B cell (primary cell): ENCODE measurements around the gene OR12D1. TPM values are rescaled to one million over a fixed set of nuclear protein-coding genes. Genes with fewer than 3 reads are reported as not detected.

Experiments
- ATAC-seq: fragments of 200-7000 bp; cut with Tn5 transposase; one replicate; pipeline ENCODE4 v1.10.0; 2021; ENCODE audit warnings: low read depth, mild to moderate bottlenecking, moderate number of reproducible peaks, moderate library complexity
- CTCF ChIA-PET: fragments of 350-600 bp; sonication (Branson Sonifier 250); formaldehyde crosslinking; loops from one replicate; lab custom pipeline; 2021; ENCODE audit warnings: antibody characterized with exemption, inconsistent platforms; lab: Charles Lee
- POLR2A ChIA-PET: fragments of 350-600 bp; sonication (Branson Sonifier 250); formaldehyde crosslinking; loops from one replicate; lab custom pipeline; 2021; ENCODE audit warnings: antibody characterized with exemption; lab: Charles Lee
- DNase-seq: peaks from one replicate; pipeline ENCODE4 v3.0.0; 2013
- H2AFZ ChIP-seq: 2 replicates; pipeline ENCODE4 v1.6.1; 2012; ENCODE audit warnings: mild to moderate bottlenecking, low read depth, low read length; ENCODE audit not compliant: insufficient read depth, poor library complexity, severe bottlenecking
- H3K27ac ChIP-seq, 2 donors: 1 replicate in 1 of 2; 2 replicates in 1 of 2; pipeline ENCODE4 v1.5.1; 2012 to 2013; ENCODE audit warnings: low read length in 2 of 2, mild to moderate bottlenecking in 2 of 2, moderate library complexity in 1 of 2
- H3K27me3 ChIP-seq, 4 experiments: fragments of 200-600 bp in 1 of 4; sonication (generic) in 1 of 4; replicated peaks in 1 of 4; 1 replicate in 2 of 4; 2 replicates in 2 of 4; pipeline versions ENCODE4 v1.6.1 to v1.7.0; 2013 to 2016; ENCODE audit warnings: low read length in 3 of 4, mild to moderate bottlenecking in 2 of 4, mixed read lengths in 1 of 4, moderate library complexity in 1 of 4; ENCODE audit not compliant: insufficient read depth in 4 of 4, control insufficient read depth in 3 of 4; ENCODE audit errors: control extremely low read depth in 1 of 4
- H3K36me3 ChIP-seq, 2 experiments: replicated peaks in 1 of 2; 1 replicate in 1 of 2; 2 replicates in 1 of 2; pipeline versions ENCODE4 v1.6.1 to v1.7.1; 2013; ENCODE audit warnings: low read length in 1 of 2; ENCODE audit not compliant: insufficient read depth in 2 of 2, control insufficient read depth in 1 of 2; ENCODE audit errors: control extremely low read depth in 1 of 2, extremely low read depth in 1 of 2
- H3K4me1 ChIP-seq, 2 donors: fragments of 200-600 bp in 1 of 2; sonication (generic) in 1 of 2; 1 replicate in 1 of 2; 2 replicates in 1 of 2; pipeline versions ENCODE4 v1.5.1 to v1.6.1; 2013 to 2017; ENCODE audit warnings: low read length in 2 of 2; ENCODE audit not compliant: control insufficient read depth in 2 of 2, insufficient read depth in 2 of 2
- H3K4me2 ChIP-seq: replicated peaks from 2 replicates; pipeline ENCODE3; 2012; ENCODE audit warnings: mild to moderate bottlenecking, low read depth, low read length; ENCODE audit not compliant: poor library complexity, severe bottlenecking
- H3K4me3 ChIP-seq, 5 experiments: fragments of 200-600 bp in 1 of 5; sonication (generic) in 1 of 5; 1 replicate in 3 of 5; 2 replicates in 2 of 5; pipeline versions ENCODE4 v1.5.1 to v1.7.0; 2011 to 2016; ENCODE audit warnings: low read length in 4 of 5, mild to moderate bottlenecking in 4 of 5, low read depth in 2 of 5, control low read depth in 1 of 5, moderate library complexity in 1 of 5; ENCODE audit not compliant: insufficient read depth in 1 of 5; ENCODE audit errors: control extremely low read depth in 1 of 5, extremely low read depth in 1 of 5
- H3K79me2 ChIP-seq: fragments of 200-600 bp; sonication (generic); one replicate; pipeline ENCODE4 v1.6.0; 2016; ENCODE audit warnings: low read length; ENCODE audit not compliant: control insufficient read depth, insufficient read depth
- H3K9ac ChIP-seq: fragments of 200-600 bp; sonication (generic); 2 replicates; pipeline ENCODE4 v1.6.1; 2017; ENCODE audit warnings: mild to moderate bottlenecking, low read length, moderate library complexity
- H3K9me3 ChIP-seq, 3 donors: one replicate each; pipeline versions ENCODE4 v1.6.1 to v1.7.1; 2013; ENCODE audit warnings: low read length in 2 of 3; ENCODE audit not compliant: control insufficient read depth in 2 of 3, insufficient read depth in 1 of 3; ENCODE audit errors: control extremely low read depth in 1 of 3
- H4K20me1 ChIP-seq: 2 replicates; pipeline ENCODE4 v1.6.0; 2012; ENCODE audit warnings: mild to moderate bottlenecking, low read length; ENCODE audit not compliant: insufficient read depth, control insufficient read depth, poor library complexity, severe bottlenecking
- H3K27ac Mint-ChIP-seq: one replicate; pipeline ENCODE4 v1.8.0; 2021; ENCODE audit warnings: mixed read lengths
- H3K27me3 Mint-ChIP-seq: one replicate; pipeline ENCODE4 v1.8.0; 2021; ENCODE audit warnings: mixed read lengths
- H3K4me1 Mint-ChIP-seq: one replicate; pipeline ENCODE4 v1.8.0; 2021; ENCODE audit warnings: mixed read lengths
- H3K4me3 Mint-ChIP-seq: one replicate; pipeline ENCODE4 v1.8.0; 2021; ENCODE audit warnings: mixed read lengths
- H3K9me3 Mint-ChIP-seq: one replicate; pipeline ENCODE4 v1.8.0; 2022; ENCODE audit warnings: mixed read lengths; ENCODE audit not compliant: insufficient read depth
- CTCF ChIP-seq: fragments of 200-600 bp; IDR thresholded peaks from one replicate; pipeline ENCODE4 v1.8.0; 2022; ENCODE audit warnings: antibody characterized with exemption, mild to moderate bottlenecking
- EZH2 ChIP-seq: IDR thresholded peaks from 2 replicates; pipeline ENCODE4 v1.6.1; 2012; ENCODE audit warnings: borderline replicate concordance, low read depth, mild to moderate bottlenecking, moderate library complexity, low read length; ENCODE audit not compliant: insufficient read depth, poor library complexity, severe bottlenecking
- WGBS: methylation state at CpG from one replicate; pipeline ENCODE4 v1.1.5; 2013; ENCODE audit warnings: missing lambda C conversion rate; ENCODE audit not compliant: insufficient coverage; 5-methylcytosine and 5-hydroxymethylcytosine counted together
- intact Hi-C: fragments of 100-400 bp; cut with micrococcal nuclease; formaldehyde crosslinking; loops from one replicate; pipeline ENCODE4 v1.10.0; 2022
- polyA plus RNA-seq: library from polyadenylated mRNA; depleted of rRNA; stranded (reverse); fragments of >200 nt; gene quantifications from 2 replicates; pipeline ENCODE4 v1.2.3, GENCODE V29; 2012
- total RNA-seq, 2 donors: library from RNA; stranded (reverse); fragments of 120-200 nt in 1 of 2; gene quantifications; 1 replicate in 1 of 2; 2 replicates in 1 of 2; pipeline versions ENCODE4 v1.2.3 to v1.2.4, GENCODE V29; 2013 to 2022

The OR12D1 gene
- total and polyA plus RNA-seq, 2 donors (not counting 1 experiment from before 2014, with no cell fraction given) = not detected

- H3K9ac ChIP-seq = no peak overlapping the region
- no peak overlapping the region for H3K4me3 ChIP-seq
Measured at GRCh38 chr6:29424575-29424974, 9.8 kb downstream of the OR12D1 start.

GRCh38 chr6:29425075-29425474 is 10.3 kb downstream of the OR12D1 start:
- Histone ChIP-seq H3K9me3 (peaks cover 0 to 3% (median 0%) of the 10 kb centered on the region in 3 donors), H3K4me1 (no peaks in the 10 kb centered on the region), H3K27ac (no peak overlapping the region), H3K4me3 (no peak overlapping the region), H3K27me3 (peaks cover 0 to 2% (median under 1%) of the 10 kb centered on the region in 4 experiments), H3K4me2 (no peak overlapping the region), H3K79me2 (no peaks in the 10 kb centered on the region), H2AFZ (no peak overlapping the region), H4K20me1 (no peaks in the 10 kb centered on the region), H3K36me3 (no peaks in the 10 kb centered on the region), H3K9ac (no peak overlapping the region)
- intact Hi-C loops = no loop called here
- ATAC-seq (no peak), DNase-seq (no peak)
- no peak overlapping the region for H3K4me3 Mint-ChIP-seq
- no peak for TF ChIP-seq EZH2
- no peak for TF ChIP-seq CTCF
- no peaks in the 10 kb centered on the region for H3K4me1 Mint-ChIP-seq
- H3K9me3 Mint-ChIP-seq = no peaks in the 10 kb centered on the region
- no peak overlapping the region for H3K27ac Mint-ChIP-seq
- peaks cover 35% of the 10 kb centered on the region for H3K27me3 Mint-ChIP-seq
- POLR2A ChIA-PET = no interaction called here
- no CpG with 5 or more reads among the region's 1 CpG for WGBS
- CTCF ChIA-PET = no interaction called here

More at GRCh38 chr6:29424575-29424974, 9.8 kb downstream of the OR12D1 start:
- no peak overlapping the region for H2AFZ ChIP-seq
- DNase-seq (no peak), ATAC-seq (no peak)
- intact Hi-C loops = no loop called here
- Mint-ChIP-seq H3K4me1 (no peaks in the 10 kb centered on the region), H3K27me3 (peaks cover 38% of the 10 kb centered on the region), H3K27ac (no peak overlapping the region), H3K9me3 (no peaks in the 10 kb centered on the region), H3K4me3 (no peak overlapping the region)
- no peak overlapping the region for H3K4me2 ChIP-seq
- no CpG with 5 or more reads among the region's 2 CpGs for WGBS
- ChIA-PET CTCF (no interaction called here), POLR2A (no interaction called here)
- no peaks in the 10 kb centered on the region for H3K79me2 ChIP-seq
- no peak overlapping the region for H3K27ac ChIP-seq
- no peaks in the 10 kb centered on the region for H3K36me3 ChIP-seq
- no peaks in the 10 kb centered on the region for H4K20me1 ChIP-seq
- peaks cover 0 to 3% (median 0%) of the 10 kb centered on the region in 3 donors for H3K9me3 ChIP-seq
- peaks cover 0 to 2% (median 0%) of the 10 kb centered on the region in 4 experiments for H3K27me3 ChIP-seq
- no peaks in the 10 kb centered on the region for H3K4me1 ChIP-seq
- TF ChIP-seq CTCF (no peak), EZH2 (no peak)
